GM12878 (cell line): ENCODE data around the gene NLGN1. TPM values are rescaled to one million over a fixed set of nuclear protein-coding genes. Genes with fewer than 3 reads are reported as not detected.

ENCODE experiments used
- ATAC-seq: fragments of 200-7000 bp; cut with Tn5 transposase; 3 replicates; pipeline ENCODE4 v1.9.1; 2020; ENCODE audit warnings: mild to moderate bottlenecking, moderate library complexity
- BruUV-seq: library from RNA; stranded (reverse); fragments of 400-500 nt; replicated peaks from 2 replicates; lab custom pipeline; 2021; lab: Mats Ljungman, UMichigan
- CTCF ChIA-PET: fragments of 300-600 bp; sonication (Branson Sonifier 250); formaldehyde crosslinking; extraction: SDS; loops from one replicate; lab custom pipeline; 2021; ENCODE audit warnings: inconsistent platforms; lab: Yijun Ruan, JAX
- POLR2A ChIA-PET: fragments of 350-600 bp; formaldehyde crosslinking; extraction: SDS; loops from one replicate; lab custom pipeline; 2021; ENCODE audit warnings: inconsistent platforms; lab: Charles Lee
- RAD21 ChIA-PET: fragments of 300-600 bp; sonication (Branson Sonifier 250); formaldehyde crosslinking; loops from one replicate; lab custom pipeline; 2023; ENCODE audit warnings: antibody characterized with exemption; ENCODE audit not compliant: unreplicated experiment; lab: Charles Lee
- SMC1A ChIA-PET: fragments of 300-600 bp; sonication (Branson Sonifier 250); formaldehyde crosslinking; loops from one replicate; lab custom pipeline; 2023; ENCODE audit not compliant: unreplicated experiment, uncharacterized antibody; lab: Charles Lee
- DNase-seq: peaks from one replicate; pipeline ENCODE4 v3.0.0-alpha.2; 2011; ENCODE audit warnings: low read depth, low spot score
- FAIRE-seq: peaks from 3 replicates; lab custom pipeline; 2011; peaks lifted over from hg19 to GRCh38; lab: Jason Lieb, UNC
- H2AFZ ChIP-seq: 2 replicates; pipeline ENCODE4 v1.6.0; 2011; ENCODE audit warnings: low read depth, low read length, control low read depth; ENCODE audit not compliant: control insufficient read depth
- H3K27ac ChIP-seq: 2 replicates; pipeline ENCODE4 v1.5.1; 2011; ENCODE audit warnings: control low read depth; ENCODE audit not compliant: control insufficient read depth, insufficient read depth
- H3K27me3 ChIP-seq, 2 experiments: replicated peaks in 1 of 2; 2 replicates each; pipeline versions ENCODE4 v1.6.0 to v1.6.1; 2011; ENCODE audit warnings: low read length in 1 of 2; ENCODE audit not compliant: control insufficient read depth in 2 of 2, insufficient read depth in 2 of 2
- H3K36me3 ChIP-seq, 2 experiments: 2 replicates each; pipeline ENCODE4 v1.5.1; 2011; ENCODE audit warnings: low read length in 1 of 2; ENCODE audit not compliant: control insufficient read depth in 2 of 2, insufficient read depth in 2 of 2
- H3K4me1 ChIP-seq: 2 replicates; pipeline ENCODE4 v1.6.1; 2011; ENCODE audit warnings: mild to moderate bottlenecking, low read length, moderate library complexity, mixed read lengths; ENCODE audit not compliant: control insufficient read depth, insufficient read depth
- H3K4me2 ChIP-seq: 2 replicates; pipeline ENCODE4 v1.6.0; 2011; ENCODE audit warnings: control low read depth; ENCODE audit not compliant: control insufficient read depth, insufficient read depth
- H3K4me3 ChIP-seq: fragments of 200-600 bp; sonication (generic); 2 replicates; pipeline ENCODE4 v1.5.1; 2016
- H3K79me2 ChIP-seq: 2 replicates; pipeline ENCODE4 v1.6.0; 2011; ENCODE audit warnings: low read length; ENCODE audit not compliant: control insufficient read depth, insufficient read depth
- H3K9ac ChIP-seq: 2 replicates; pipeline ENCODE4 v1.8.0; 2011; ENCODE audit warnings: low read length, control low read depth, mixed read lengths; ENCODE audit not compliant: control insufficient read depth, insufficient read depth
- H3K9me3 ChIP-seq: replicated peaks from 3 replicates; pipeline ENCODE4 v1.5.1; 2011; ENCODE audit warnings: mild to moderate bottlenecking, low read length; ENCODE audit not compliant: control insufficient read depth, insufficient read depth
- H4K20me1 ChIP-seq: 2 replicates; pipeline ENCODE4 v1.6.0; 2011; ENCODE audit not compliant: control insufficient read depth, insufficient read depth
- HDAC6 ChIP-seq: fragments of 200-600 bp; sonication (generic); IDR thresholded peaks from one replicate; pipeline ENCODE4 v1.8.0; 2017; ENCODE audit warnings: antibody characterized with exemption; ENCODE audit not compliant: unreplicated experiment
- PAX8 ChIP-seq: fragments of 450-650 bp; IDR thresholded peaks from 2 replicates; pipeline ENCODE4 v1.6.1; 2017; ENCODE audit warnings: mild to moderate bottlenecking, moderate library complexity
- RCOR1 ChIP-seq: conservative IDR thresholded peaks from 2 replicates; pipeline ENCODE4 v1.6.1; 2012; ENCODE audit warnings: low read depth, low read length, improper control_type of control experiment
- RFX5 ChIP-seq: IDR thresholded peaks from 2 replicates; pipeline ENCODE4 v1.6.1; 2011; ENCODE audit warnings: low read depth, low read length, improper control_type of control experiment
- TCF7 ChIP-seq: IDR thresholded peaks from 2 replicates; pipeline ENCODE4 v1.6.1; 2014; ENCODE audit warnings: antibody characterized with exemption, borderline replicate concordance
- WGBS: methylation state at CpG from one replicate; pipeline ENCODE4 v1.1.6; 2016; ENCODE audit warnings: low lambda C conversion rate; ENCODE audit not compliant: insufficient replicate concordance, insufficient coverage; ENCODE audit errors: missing lambda C conversion rate; 5-methylcytosine and 5-hydroxymethylcytosine counted together
- in situ Hi-C: fragments of 300-500 bp; cut with MboI; formaldehyde crosslinking; loops from 9 replicates; pipeline ENCODE4 v1.14.3; 2018; ENCODE audit warnings: mixed read lengths
- intact Hi-C: fragments of 100-400 bp; cut with micrococcal nuclease; formaldehyde crosslinking; loops from one replicate; pipeline ENCODE4 v1.14.2; 2022; ENCODE audit not compliant: unreplicated experiment
- polyA plus RNA-seq, 11 experiments: library from polyadenylated mRNA; depleted of rRNA in 4 of 11; unstranded in 6 of 11; stranded (reverse) in 5 of 11; fragments of >200 nt; fragmentation: Nextera tagmentation in 4 of 11; fragmentation: Illumina TruSeq in 1 of 11; extraction: Ambion mirVana in 4 of 11; extraction: Trizol in 1 of 11; gene quantifications; 1 replicate in 1 of 11; 2 replicates in 10 of 11; pipeline versions ENCODE4 v1.2.1 to v1.2.3, GENCODE V29; 2011 to 2016; ENCODE audit warnings: inconsistent platforms in 2 of 11, missing spikeins in 2 of 11, low read depth in 1 of 11
- total RNA-seq, 4 experiments: library from RNA; depleted of rRNA in 3 of 4; stranded (reverse); fragments of >200 nt in 3 of 4; fragmentation: Illumina TruSeq in 1 of 4; extraction: Trizol in 1 of 4; gene quantifications; 2 replicates each; pipeline versions ENCODE4 v1.2.1 to v1.2.3, GENCODE V29; 2013 to 2021
- TF ChIP-seq, protein P1 (sequence below): IDR thresholded peaks from 2 replicates; pipeline ENCODE4 v1.6.1; 2011; ENCODE audit warnings: borderline replicate concordance, low read depth, mild to moderate bottlenecking, moderate library complexity, mixed read lengths, low read length; ENCODE audit not compliant: insufficient read depth; ENCODE audit errors: extremely low read length
- TF ChIP-seq, protein P2 (sequence below): fragments of 450-650 bp; IDR thresholded peaks from 2 replicates; pipeline ENCODE4 v1.6.1; 2016; ENCODE audit warnings: mild to moderate bottlenecking
- TF ChIP-seq, protein P3 (sequence below): fragments of 450-650 bp; conservative IDR thresholded peaks from 2 replicates; pipeline ENCODE4 v1.6.1; 2017; ENCODE audit warnings: mild to moderate bottlenecking, moderate library complexity
- TF ChIP-seq, protein P4 (sequence below): fragments of 450-650 bp; formaldehyde crosslinking; IDR thresholded peaks from 2 replicates; pipeline ENCODE4 v1.5.0; 2022; ENCODE audit warnings: mild to moderate bottlenecking, missing genetic modification characterization
- TF ChIP-seq, protein P5 (sequence below): fragments of 450-650 bp; IDR thresholded peaks from 2 replicates; pipeline ENCODE4 v1.6.1; 2017; ENCODE audit warnings: borderline replicate concordance
- TF ChIP-seq, protein P6 (sequence below): IDR thresholded peaks from 2 replicates; pipeline ENCODE4 v1.6.1; 2012; ENCODE audit warnings: mild to moderate bottlenecking, low read depth, low read length

NLGN1 gene
- total and polyA plus RNA-seq, 10 of the 15 experiments (the other 5 are each of a cell fraction or from before 2014, with no cell fraction given) = not detected

DNA sequence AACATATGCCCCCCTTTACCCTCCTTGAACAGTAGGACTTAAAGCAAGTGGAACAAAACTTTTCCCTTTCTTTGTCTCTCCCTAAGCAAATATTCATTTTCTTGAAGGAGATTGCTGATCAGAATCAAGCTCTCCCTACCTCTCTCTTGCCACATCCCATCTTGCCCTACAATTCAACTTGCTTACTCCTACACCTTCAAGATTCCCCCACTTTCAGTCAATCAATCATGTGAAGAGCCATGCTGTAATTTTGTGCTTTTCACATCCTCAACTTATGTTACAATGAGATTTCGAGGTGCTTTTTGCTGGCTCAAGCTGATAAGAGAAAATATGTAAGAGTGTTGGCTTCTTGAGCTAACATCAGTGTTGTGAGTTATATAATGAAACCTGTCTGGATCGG, 662.9 kb downstream of the NLGN1 start:
- H3K4me3 ChIP-seq = no peak overlapping the region
- in situ Hi-C loops = no loop called here
- H2AFZ ChIP-seq = no peak overlapping the region
- ChIA-PET SMC1A (no interaction called here), RAD21 (no interaction called here), POLR2A (no interaction called here), CTCF (interaction anchor here (0.7 to 1.5 kb wide), 2 partner anchors 9 to 65 kb away, joined by 3 to 4 read pairs; no protein-coding TSS in a partner anchor)
- no peaks in the 10 kb centered on the region for H3K9me3 ChIP-seq
- H3K27ac ChIP-seq = no peak overlapping the region
- H4K20me1 ChIP-seq = no peaks in the 10 kb centered on the region
- intact Hi-C loops = no loop called here
- BruUV-seq = no TSS peak
- H3K36me3 ChIP-seq = no peaks in the 10 kb centered on the region
- WGBS = 0% methylated on average over 2 of the region's 2 CpGs
- no peak overlapping the region for H3K4me2 ChIP-seq
- no peaks in the 10 kb centered on the region for H3K27me3 ChIP-seq
- DNase-seq (no peak), ATAC-seq (no peak), FAIRE-seq (no peak)
- no peak overlapping the region for H3K9ac ChIP-seq
- no peaks in the 10 kb centered on the region for H3K4me1 ChIP-seq
- TF ChIP-seq RFX5 (no peak), HDAC6 (no peak), RCOR1 (no peak), PAX8 (no peak), TCF7 (no peak)
- TF ChIP-seq, protein P1, sequence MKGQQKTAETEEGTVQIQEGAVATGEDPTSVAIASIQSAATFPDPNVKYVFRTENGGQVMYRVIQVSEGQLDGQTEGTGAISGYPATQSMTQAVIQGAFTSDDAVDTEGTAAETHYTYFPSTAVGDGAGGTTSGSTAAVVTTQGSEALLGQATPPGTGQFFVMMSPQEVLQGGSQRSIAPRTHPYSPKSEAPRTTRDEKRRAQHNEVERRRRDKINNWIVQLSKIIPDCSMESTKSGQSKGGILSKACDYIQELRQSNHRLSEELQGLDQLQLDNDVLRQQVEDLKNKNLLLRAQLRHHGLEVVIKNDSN = no peak
- TF ChIP-seq, protein P2, sequence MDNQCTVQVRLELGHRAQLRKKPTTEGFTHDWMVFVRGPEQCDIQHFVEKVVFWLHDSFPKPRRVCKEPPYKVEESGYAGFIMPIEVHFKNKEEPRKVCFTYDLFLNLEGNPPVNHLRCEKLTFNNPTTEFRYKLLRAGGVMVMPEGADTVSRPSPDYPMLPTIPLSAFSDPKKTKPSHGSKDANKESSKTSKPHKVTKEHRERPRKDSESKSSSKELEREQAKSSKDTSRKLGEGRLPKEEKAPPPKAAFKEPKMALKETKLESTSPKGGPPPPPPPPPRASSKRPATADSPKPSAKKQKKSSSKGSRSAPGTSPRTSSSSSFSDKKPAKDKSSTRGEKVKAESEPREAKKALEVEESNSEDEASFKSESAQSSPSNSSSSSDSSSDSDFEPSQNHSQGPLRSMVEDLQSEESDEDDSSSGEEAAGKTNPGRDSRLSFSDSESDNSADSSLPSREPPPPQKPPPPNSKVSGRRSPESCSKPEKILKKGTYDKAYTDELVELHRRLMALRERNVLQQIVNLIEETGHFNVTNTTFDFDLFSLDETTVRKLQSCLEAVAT = no peak
- TF ChIP-seq, protein P3, sequence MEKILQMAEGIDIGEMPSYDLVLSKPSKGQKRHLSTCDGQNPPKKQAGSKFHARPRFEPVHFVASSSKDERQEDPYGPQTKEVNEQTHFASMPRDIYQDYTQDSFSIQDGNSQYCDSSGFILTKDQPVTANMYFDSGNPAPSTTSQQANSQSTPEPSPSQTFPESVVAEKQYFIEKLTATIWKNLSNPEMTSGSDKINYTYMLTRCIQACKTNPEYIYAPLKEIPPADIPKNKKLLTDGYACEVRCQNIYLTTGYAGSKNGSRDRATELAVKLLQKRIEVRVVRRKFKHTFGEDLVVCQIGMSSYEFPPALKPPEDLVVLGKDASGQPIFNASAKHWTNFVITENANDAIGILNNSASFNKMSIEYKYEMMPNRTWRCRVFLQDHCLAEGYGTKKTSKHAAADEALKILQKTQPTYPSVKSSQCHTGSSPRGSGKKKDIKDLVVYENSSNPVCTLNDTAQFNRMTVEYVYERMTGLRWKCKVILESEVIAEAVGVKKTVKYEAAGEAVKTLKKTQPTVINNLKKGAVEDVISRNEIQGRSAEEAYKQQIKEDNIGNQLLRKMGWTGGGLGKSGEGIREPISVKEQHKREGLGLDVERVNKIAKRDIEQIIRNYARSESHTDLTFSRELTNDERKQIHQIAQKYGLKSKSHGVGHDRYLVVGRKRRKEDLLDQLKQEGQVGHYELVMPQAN = no peak
- TF ChIP-seq, protein P4, sequence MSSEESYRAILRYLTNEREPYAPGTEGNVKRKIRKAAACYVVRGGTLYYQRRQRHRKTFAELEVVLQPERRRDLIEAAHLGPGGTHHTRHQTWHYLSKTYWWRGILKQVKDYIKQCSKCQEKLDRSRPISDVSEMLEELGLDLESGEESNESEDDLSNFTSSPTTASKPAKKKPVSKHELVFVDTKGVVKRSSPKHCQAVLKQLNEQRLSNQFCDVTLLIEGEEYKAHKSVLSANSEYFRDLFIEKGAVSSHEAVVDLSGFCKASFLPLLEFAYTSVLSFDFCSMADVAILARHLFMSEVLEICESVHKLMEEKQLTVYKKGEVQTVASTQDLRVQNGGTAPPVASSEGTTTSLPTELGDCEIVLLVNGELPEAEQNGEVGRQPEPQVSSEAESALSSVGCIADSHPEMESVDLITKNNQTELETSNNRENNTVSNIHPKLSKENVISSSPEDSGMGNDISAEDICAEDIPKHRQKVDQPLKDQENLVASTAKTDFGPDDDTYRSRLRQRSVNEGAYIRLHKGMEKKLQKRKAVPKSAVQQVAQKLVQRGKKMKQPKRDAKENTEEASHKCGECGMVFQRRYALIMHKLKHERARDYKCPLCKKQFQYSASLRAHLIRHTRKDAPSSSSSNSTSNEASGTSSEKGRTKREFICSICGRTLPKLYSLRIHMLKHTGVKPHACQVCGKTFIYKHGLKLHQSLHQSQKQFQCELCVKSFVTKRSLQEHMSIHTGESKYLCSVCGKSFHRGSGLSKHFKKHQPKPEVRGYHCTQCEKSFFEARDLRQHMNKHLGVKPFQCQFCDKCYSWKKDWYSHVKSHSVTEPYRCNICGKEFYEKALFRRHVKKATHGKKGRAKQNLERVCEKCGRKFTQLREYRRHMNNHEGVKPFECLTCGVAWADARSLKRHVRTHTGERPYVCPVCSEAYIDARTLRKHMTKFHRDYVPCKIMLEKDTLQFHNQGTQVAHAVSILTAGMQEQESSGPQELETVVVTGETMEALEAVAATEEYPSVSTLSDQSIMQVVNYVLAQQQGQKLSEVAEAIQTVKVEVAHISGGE (CRISPR knock-in tag) = no peak
- TF ChIP-seq, protein P5, sequence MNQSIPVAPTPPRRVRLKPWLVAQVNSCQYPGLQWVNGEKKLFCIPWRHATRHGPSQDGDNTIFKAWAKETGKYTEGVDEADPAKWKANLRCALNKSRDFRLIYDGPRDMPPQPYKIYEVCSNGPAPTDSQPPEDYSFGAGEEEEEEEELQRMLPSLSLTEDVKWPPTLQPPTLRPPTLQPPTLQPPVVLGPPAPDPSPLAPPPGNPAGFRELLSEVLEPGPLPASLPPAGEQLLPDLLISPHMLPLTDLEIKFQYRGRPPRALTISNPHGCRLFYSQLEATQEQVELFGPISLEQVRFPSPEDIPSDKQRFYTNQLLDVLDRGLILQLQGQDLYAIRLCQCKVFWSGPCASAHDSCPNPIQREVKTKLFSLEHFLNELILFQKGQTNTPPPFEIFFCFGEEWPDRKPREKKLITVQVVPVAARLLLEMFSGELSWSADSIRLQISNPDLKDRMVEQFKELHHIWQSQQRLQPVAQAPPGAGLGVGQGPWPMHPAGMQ = no peak
- TF ChIP-seq, protein P6, sequence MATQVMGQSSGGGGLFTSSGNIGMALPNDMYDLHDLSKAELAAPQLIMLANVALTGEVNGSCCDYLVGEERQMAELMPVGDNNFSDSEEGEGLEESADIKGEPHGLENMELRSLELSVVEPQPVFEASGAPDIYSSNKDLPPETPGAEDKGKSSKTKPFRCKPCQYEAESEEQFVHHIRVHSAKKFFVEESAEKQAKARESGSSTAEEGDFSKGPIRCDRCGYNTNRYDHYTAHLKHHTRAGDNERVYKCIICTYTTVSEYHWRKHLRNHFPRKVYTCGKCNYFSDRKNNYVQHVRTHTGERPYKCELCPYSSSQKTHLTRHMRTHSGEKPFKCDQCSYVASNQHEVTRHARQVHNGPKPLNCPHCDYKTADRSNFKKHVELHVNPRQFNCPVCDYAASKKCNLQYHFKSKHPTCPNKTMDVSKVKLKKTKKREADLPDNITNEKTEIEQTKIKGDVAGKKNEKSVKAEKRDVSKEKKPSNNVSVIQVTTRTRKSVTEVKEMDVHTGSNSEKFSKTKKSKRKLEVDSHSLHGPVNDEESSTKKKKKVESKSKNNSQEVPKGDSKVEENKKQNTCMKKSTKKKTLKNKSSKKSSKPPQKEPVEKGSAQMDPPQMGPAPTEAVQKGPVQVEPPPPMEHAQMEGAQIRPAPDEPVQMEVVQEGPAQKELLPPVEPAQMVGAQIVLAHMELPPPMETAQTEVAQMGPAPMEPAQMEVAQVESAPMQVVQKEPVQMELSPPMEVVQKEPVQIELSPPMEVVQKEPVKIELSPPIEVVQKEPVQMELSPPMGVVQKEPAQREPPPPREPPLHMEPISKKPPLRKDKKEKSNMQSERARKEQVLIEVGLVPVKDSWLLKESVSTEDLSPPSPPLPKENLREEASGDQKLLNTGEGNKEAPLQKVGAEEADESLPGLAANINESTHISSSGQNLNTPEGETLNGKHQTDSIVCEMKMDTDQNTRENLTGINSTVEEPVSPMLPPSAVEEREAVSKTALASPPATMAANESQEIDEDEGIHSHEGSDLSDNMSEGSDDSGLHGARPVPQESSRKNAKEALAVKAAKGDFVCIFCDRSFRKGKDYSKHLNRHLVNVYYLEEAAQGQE = no peak
- no peaks in the 10 kb centered on the region for H3K79me2 ChIP-seq
